H1 (cell line): ENCODE data around the gene CABLES2. TPM values are rescaled to one million over a fixed set of nuclear protein-coding genes. Genes with fewer than 3 reads are reported as not detected.

Source experiments
- ZNF274 ChIP-seq: IDR thresholded peaks from 2 replicates; pipeline ENCODE4 v1.7.0; 2012; ENCODE audit warnings: low read length, borderline replicate concordance; ENCODE audit errors: extremely low read depth
- polyA plus RNA-seq, 7 experiments: library from polyadenylated mRNA; depleted of rRNA in 3 of 7; stranded (reverse) in 5 of 7; unstranded in 2 of 7; fragments of >200 nt in 5 of 7; fragments of 200-250 nt in 2 of 7; gene quantifications; 1 replicate in 5 of 7; 2 replicates in 1 of 7; 4 replicates in 1 of 7; pipeline versions ENCODE4 v1.2.1 to v1.2.3, GENCODE V29; 2011 to 2013; ENCODE audit warnings: missing spikeins in 2 of 7, mixed read lengths in 2 of 7
- total RNA-seq: library from RNA; stranded (reverse); fragmentation: NEBNext Ultra II Directional; extraction: Animal tissue kit (Norgen Biotek cat#: 25700); gene quantifications from 2 replicates; pipeline ENCODE4 v1.2.1, GENCODE V29; 2021
- TF ChIP-seq, protein P1 (sequence below): IDR thresholded peaks from 2 replicates; pipeline ENCODE4 v1.6.1; 2011; ENCODE audit warnings: low read length, improper control_type of control experiment

The CABLES2 gene
- total and polyA plus RNA-seq, 2 of the 8 experiments (the other 6 are each of a cell fraction or from before 2014, with no cell fraction given), result 8.0 to 8.8 TPM

DNA sequence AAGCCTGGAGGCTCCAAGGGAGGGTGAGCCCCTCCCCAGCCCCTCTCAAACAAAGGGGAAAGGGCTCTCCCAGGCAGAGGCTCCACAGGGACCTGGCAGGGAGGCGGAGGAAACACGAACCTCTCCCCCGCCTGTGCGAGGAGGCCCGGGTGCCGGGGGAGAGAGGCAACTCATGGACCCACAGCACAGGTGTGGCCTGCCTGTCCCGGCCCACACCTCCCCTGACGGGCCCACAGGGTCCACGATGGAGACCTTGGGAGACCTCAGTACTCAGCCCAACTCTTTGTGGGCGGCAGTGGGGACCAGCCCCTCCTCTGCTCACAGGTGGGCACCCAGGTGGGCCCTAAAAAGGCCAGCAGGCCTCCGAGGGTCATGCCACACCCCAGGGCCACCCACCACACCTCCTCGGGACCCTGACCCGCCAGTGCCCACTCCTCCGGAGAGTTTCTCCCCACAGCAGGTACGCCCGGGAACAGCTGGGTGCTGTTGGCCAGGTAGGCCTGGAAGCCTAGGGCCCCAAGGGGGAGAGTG is 52.2 kb downstream of the CABLES2 start (continued):
- no peak for TF ChIP-seq ZNF274
- TF ChIP-seq, protein P1, sequence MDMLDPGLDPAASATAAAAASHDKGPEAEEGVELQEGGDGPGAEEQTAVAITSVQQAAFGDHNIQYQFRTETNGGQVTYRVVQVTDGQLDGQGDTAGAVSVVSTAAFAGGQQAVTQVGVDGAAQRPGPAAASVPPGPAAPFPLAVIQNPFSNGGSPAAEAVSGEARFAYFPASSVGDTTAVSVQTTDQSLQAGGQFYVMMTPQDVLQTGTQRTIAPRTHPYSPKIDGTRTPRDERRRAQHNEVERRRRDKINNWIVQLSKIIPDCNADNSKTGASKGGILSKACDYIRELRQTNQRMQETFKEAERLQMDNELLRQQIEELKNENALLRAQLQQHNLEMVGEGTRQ, result no peak
